Heart right ventricle (tissue), 16 donors: ENCODE data around the gene KCNH6. TPM values are rescaled to one million over a fixed set of nuclear protein-coding genes. Genes with fewer than 3 reads are reported as not detected.

ENCODE experiments used
- ATAC-seq, 8 donors: fragments of 200-7000 bp; cut with Tn5 transposase; one replicate each; pipeline ENCODE4 v1.9.1; 2020; ENCODE audit warnings: mild to moderate bottlenecking in 8 of 8, moderate library complexity in 8 of 8, moderate number of reproducible peaks in 1 of 8
- DNase-seq, 2 donors: peaks; one replicate each; pipeline ENCODE4 v3.0.0-alpha.2; 2020
- H3K27ac ChIP-seq, 10 donors: fragments of 200-600 bp; sonication (generic) in 2 of 10; one replicate each; pipeline versions ENCODE4 v1.5.0 to v1.8.0; 2020 to 2022; ENCODE audit warnings: mild to moderate bottlenecking in 3 of 10
- H3K27me3 ChIP-seq, 7 donors: fragments of 200-600 bp; one replicate each; pipeline ENCODE4 v1.8.0; 2021 to 2022; ENCODE audit warnings: mild to moderate bottlenecking in 2 of 7
- H3K36me3 ChIP-seq, 9 donors: fragments of 200-600 bp; sonication (generic) in 1 of 9; one replicate each; pipeline versions ENCODE4 v1.5.0 to v1.8.0; 2020 to 2022; ENCODE audit warnings: mild to moderate bottlenecking in 2 of 9
- H3K4me1 ChIP-seq, 9 donors: fragments of 200-600 bp; sonication (generic) in 1 of 9; one replicate each; pipeline versions ENCODE4 v1.5.0 to v1.8.0; 2020 to 2022; ENCODE audit warnings: mild to moderate bottlenecking in 4 of 9
- H3K4me3 ChIP-seq, 10 donors: fragments of 200-600 bp; sonication (generic) in 2 of 10; one replicate each; pipeline versions ENCODE4 v1.5.0 to v1.8.0; 2020 to 2022; ENCODE audit warnings: mild to moderate bottlenecking in 7 of 10, moderate library complexity in 2 of 10
- H3K9me3 ChIP-seq, 11 donors: fragments of 200-600 bp in 10 of 11; sonication (generic) in 2 of 11; one replicate each; pipeline versions ENCODE4 v1.5.0 to v1.8.0; 2013 to 2022; ENCODE audit warnings: mild to moderate bottlenecking in 2 of 11, control low read depth in 1 of 11, moderate library complexity in 1 of 11
- WGBS, 2 donors: extraction: QIAGEN DNeasy Blood & Tissue Kit; methylation state at CpG; one replicate each; pipeline ENCODE4 v1.1.7; 2013; ENCODE audit warnings: inconsistent platforms in 1 of 2; 5-methylcytosine and 5-hydroxymethylcytosine counted together
- intact Hi-C, 10 donors: fragments of 100-400 bp; cut with DNase I; formaldehyde crosslinking; loops; one replicate each; pipeline versions ENCODE4 v1.11.1 to v1.14.2; 2022
- polyA plus RNA-seq, 2 donors: library from polyadenylated mRNA; stranded (reverse); fragments of 200-250 nt; gene quantifications; one replicate each; pipeline ENCODE4 v1.2.3, GENCODE V29; 2013
- total RNA-seq, 10 donors: library from RNA; stranded (reverse); fragmentation: NEBNext Ultra II Directional in 3 of 10; extraction: Animal tissue kit (Norgen Biotek cat#: 25700) in 3 of 10; gene quantifications; one replicate each; pipeline versions ENCODE4 v1.2.1 to v1.2.4, GENCODE V29; 2021 to 2023
- TF ChIP-seq, protein P1 (sequence below), 9 donors: fragments of 200-600 bp; sonication (generic) in 2 of 9; IDR thresholded peaks; one replicate each; pipeline versions ENCODE4 v1.5.0 to v1.8.0; 2021 to 2022; ENCODE audit warnings: antibody characterized with exemption in 9 of 9, mild to moderate bottlenecking in 5 of 9, moderate library complexity in 1 of 9
- donor health status: Arrhythmogenic right ventricular cardiomyopathy.
- donor health status: ischemic (EF 13 %, LVEDD 7.1; RV severe dilation, severe dysfunction).
- donor health status: healthy with polysubstance abuse.
- donor health status: DM: no; HTN: yes; CAD: no.
- donor health status: DM: no; HTN: no; CAD: no.
- donor health status: ischemic (EF 25% LVEDD 6.9; RV normal size, moderate dysfunction).
- donor health status: ischemic (EF 25% LVEDD 5.7; RV mildly dilated, moderate dysfunction).
- donor health status: healthy.
- donor health status: DM: yes; HTN: yes; CAD: no.
- donor health status: Ischemic cardiomyopathy.
- donor health status: ischemic (EF 35%, LVEDD 5.7; RV mildly dilated, moderate dysfunction).
- donor health status: nonischemic (EF 11% LVEDD 7.7; RV severe dilation, severe dysfunction).
- donor health status: DM: yes; HTN: yes; CAD: no.
- donor health status: PGD.
- donor health status: ischemic (EF 29% LVEDD 5.4; RV normal size, mild dysfunction).
- donor health status: nonischemic (EF 23%, LVEDD 6.1; RV moderate dilation, normal function).

KCNH6 gene
- total and polyA plus RNA-seq, 12 donors = 0.11 TPM; not detected in 11

DNA sequence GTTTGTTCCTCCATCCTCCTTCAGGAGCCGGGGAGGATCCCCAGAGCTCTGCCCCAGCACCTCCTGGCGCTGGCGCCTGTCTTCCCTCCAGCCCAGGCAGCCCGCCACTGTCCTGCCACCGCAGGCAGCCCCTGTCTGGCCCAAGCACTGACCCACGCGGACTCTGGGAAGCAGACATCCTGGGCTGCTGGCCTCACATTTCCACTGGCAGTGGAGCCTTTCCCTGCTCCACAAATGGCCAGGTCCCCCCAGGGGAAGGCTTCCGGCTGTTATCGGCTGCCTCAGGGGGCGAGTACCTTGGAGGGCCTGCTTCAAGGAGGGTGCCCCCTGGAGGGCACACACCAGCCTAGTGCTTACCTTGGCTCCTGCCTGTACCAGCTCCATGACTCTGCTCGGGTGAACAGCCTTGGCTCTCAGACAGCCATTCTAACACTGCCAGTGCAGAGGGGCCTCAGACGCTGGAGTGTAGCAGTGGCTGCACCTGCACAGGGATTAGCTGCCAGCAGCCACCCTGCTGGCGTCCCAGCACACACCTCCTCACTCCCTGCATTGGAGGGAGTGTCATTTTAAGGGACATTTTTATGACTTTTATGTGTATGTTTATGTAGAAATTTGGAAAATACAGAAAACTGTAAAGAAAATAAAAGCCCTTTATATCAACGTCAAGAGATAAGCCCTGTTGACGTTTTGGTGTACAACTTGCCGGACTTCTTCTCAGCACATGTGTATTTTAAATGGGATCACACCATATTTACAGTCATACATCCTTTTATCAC, 25.3 kb upstream of the KCNH6 start:
- TF ChIP-seq, protein P1, sequence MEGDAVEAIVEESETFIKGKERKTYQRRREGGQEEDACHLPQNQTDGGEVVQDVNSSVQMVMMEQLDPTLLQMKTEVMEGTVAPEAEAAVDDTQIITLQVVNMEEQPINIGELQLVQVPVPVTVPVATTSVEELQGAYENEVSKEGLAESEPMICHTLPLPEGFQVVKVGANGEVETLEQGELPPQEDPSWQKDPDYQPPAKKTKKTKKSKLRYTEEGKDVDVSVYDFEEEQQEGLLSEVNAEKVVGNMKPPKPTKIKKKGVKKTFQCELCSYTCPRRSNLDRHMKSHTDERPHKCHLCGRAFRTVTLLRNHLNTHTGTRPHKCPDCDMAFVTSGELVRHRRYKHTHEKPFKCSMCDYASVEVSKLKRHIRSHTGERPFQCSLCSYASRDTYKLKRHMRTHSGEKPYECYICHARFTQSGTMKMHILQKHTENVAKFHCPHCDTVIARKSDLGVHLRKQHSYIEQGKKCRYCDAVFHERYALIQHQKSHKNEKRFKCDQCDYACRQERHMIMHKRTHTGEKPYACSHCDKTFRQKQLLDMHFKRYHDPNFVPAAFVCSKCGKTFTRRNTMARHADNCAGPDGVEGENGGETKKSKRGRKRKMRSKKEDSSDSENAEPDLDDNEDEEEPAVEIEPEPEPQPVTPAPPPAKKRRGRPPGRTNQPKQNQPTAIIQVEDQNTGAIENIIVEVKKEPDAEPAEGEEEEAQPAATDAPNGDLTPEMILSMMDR (IDR thresholded peaks at IDR 0.05) = peak in 7 of 9 donors; percentile 7 to 30 (median 17)
- DNase-seq (no peak), ATAC-seq (peak in 1 of 8 donors; percentile 13)
- Histone ChIP-seq H3K4me3 (no peak overlapping the region), H3K27me3 (peaks cover 0 to 13% (median 0%) of the 10 kb centered on the region in 7 donors), H3K36me3 (peaks cover 0 to 40% (median 0%) of the 10 kb centered on the region in 9 donors), H3K9me3 (no peaks in the 10 kb centered on the region), H3K4me1 (peaks cover 0 to 6% (median 0%) of the 10 kb centered on the region in 9 donors), H3K27ac (no peak overlapping the region)
- WGBS, 2 donors = 67 to 73% methylated on average over 16 of the region's 16 CpGs
- intact Hi-C loops = loop anchor here in 1 of 10 donors (10.0 kb wide), 1 partner anchor 47 kb away; no protein-coding TSS in a partner anchor

DNA sequence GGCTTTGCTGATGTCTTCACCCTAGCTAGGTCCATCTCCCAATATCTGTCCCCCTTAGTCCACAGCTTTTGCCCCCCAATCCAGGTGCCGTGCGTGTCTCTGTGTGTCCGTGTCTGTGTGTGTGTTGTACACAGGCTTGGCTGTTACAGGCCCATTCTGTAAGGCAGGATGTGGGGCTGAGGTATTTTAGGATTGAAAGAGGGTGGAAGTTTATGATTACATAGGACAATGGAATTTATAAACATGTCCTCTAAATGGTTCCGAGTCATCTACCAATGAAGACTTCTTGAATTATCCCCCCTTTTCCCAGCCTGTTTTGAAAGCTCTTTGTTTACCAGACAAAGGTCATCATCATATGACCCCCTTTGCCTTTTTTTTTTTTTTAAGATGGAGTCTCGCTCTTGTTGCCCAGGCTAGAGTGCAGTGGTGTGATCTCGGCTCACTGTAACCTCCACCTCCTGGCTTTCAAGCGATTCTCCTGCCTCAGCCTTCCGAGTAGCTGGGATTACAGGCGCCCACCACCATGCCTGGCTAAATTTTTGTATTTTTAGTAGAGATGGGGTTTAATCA, 24.4 kb upstream of the KCNH6 start:
- 78 to 87% methylated on average over 9 of the region's 9 CpGs for WGBS, 2 donors
- ATAC-seq = peak in 1 of 8 donors; percentile 20
- intact Hi-C loops = loop anchor here in 1 of 10 donors (10.0 kb wide), 1 partner anchor 46 kb away; no protein-coding TSS in a partner anchor

DNA sequence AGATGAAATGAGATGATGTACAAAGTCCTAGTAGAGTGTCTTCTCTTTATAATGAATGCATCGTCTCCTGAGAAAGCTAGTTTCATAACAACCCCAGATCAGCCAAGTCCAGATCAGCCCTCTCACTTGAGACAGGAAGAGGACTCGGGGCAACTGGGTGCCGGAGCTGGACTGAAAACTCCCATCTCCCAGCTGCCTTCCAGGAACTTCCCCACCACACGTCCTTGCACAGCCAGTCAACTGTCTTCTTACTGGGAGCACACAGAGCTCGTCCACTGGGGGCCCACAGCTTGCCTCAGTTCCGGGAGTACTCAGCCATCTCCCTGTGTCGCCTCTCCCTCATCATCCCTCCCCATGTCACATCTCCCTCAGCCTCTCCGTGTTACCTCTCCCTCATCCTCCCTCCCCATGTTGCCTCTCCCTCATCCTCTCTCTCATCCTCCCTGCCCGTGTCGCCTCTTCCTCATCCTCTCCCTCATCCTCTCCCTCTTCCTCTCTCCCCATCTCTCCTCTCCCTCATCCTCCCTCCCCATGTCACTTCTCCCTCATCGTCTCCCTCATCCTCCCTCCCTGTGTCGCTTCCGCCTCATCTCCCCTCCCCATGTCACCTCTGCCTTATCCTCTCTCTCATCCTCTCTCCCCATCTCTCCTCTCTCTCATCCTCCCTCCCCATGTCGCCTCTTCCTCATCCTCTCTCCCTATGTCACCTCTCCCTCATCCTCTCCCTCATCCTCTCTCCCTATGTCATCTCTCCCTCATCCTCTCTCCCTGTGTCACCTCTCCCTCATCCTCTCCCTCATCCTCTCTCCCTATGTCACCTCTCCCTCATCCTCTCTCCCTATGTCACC, 22.4 kb upstream of the KCNH6 start:
- WGBS, 2 donors = 48 to 54% methylated on average over 14 of the region's 14 CpGs
- Histone ChIP-seq H3K4me1 (peaks cover 0 to 6% (median 0%) of the 10 kb centered on the region in 9 donors), H3K27ac (no peak overlapping the region), H3K9me3 (no peaks in the 10 kb centered on the region), H3K36me3 (peaks cover 0 to 15% (median 0%) of the 10 kb centered on the region in 9 donors), H3K4me3 (no peak overlapping the region), H3K27me3 (peaks cover 0 to 27% (median 7%) of the 10 kb centered on the region in 7 donors)
- DNase-seq = no peak
- TF ChIP-seq, protein P1 (IDR thresholded peaks at IDR 0.05) = no peak
- intact Hi-C loops = no loop called here
- no peak for ATAC-seq

More for the DNA sequence above, 24.4 kb upstream of the KCNH6 start:
- Histone ChIP-seq H3K9me3 (no peaks in the 10 kb centered on the region), H3K4me1 (peaks cover 0 to 6% (median 0%) of the 10 kb centered on the region in 9 donors), H3K36me3 (peaks cover 0 to 33% (median 0%) of the 10 kb centered on the region in 9 donors), H3K27ac (no peak overlapping the region), H3K27me3 (peaks cover 0 to 13% (median 3%) of the 10 kb centered on the region in 7 donors), H3K4me3 (no peak overlapping the region)
- TF ChIP-seq, protein P1 (IDR thresholded peaks at IDR 0.05) = no peak
- DNase-seq = no peak

DNA sequence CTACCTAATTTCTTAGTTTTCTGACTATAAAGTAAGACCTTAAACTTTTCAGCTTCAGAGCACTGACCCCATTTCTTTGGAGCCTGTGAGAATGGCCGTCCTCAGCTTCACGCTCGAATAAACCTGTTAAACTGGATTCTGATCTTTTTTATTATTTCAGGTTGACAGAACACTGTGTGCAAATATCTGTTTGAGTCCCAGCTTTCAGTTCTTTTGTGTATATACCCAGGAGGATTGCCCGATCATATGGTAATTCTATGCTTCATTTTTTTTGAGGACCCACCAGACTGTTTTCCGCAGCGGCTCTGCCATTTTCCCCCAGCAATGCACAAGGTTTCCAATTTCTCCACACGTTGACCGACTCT, 19.8 kb upstream of the KCNH6 start:
- WGBS, 2 donors = 77 to 81% methylated on average over 8 of the region's 8 CpGs
- ATAC-seq = no peak
- intact Hi-C loops = no loop called here

More for the DNA sequence above, 19.8 kb upstream of the KCNH6 start:
- no peak overlapping the region for H3K4me3 ChIP-seq
- no peaks in the 10 kb centered on the region for H3K36me3 ChIP-seq
- H3K27ac ChIP-seq = no peak overlapping the region
- H3K9me3 ChIP-seq = no peaks in the 10 kb centered on the region
- H3K27me3 ChIP-seq = peaks cover 0 to 39% (median 12%) of the 10 kb centered on the region in 7 donors
- TF ChIP-seq, protein P1 (IDR thresholded peaks at IDR 0.05) = no peak
- H3K4me1 ChIP-seq = peaks cover 0 to 6% (median 0%) of the 10 kb centered on the region in 9 donors
- DNase-seq = no peak
